Adrenal gland (tissue), 5 donors: ENCODE measurements around the gene PACRG.

Experiments
- POLR2A ChIP-seq, 2 donors: fragments of 450-650 bp; IDR thresholded peaks; one replicate each; pipeline ENCODE4 v1.6.1; 2017; ENCODE audit warnings: antibody characterized with exemption in 2 of 2, mild to moderate bottlenecking in 2 of 2, moderate library complexity in 1 of 2
- TF ChIP-seq, protein P1 (sequence below), 6 experiments: fragments of 450-650 bp in 4 of 6; fragments of 200-600 bp in 2 of 6; sonication (generic) in 1 of 6; IDR thresholded peaks; 1 replicate in 5 of 6; 2 replicates in 1 of 6; pipeline versions ENCODE4 v1.5.1 to v1.8.0; 2016 to 2021; ENCODE audit warnings: antibody characterized with exemption in 6 of 6, mild to moderate bottlenecking in 2 of 6, moderate library complexity in 1 of 6
- donor health status: DM: no; HTN: no; CAD: no.

DNA sequence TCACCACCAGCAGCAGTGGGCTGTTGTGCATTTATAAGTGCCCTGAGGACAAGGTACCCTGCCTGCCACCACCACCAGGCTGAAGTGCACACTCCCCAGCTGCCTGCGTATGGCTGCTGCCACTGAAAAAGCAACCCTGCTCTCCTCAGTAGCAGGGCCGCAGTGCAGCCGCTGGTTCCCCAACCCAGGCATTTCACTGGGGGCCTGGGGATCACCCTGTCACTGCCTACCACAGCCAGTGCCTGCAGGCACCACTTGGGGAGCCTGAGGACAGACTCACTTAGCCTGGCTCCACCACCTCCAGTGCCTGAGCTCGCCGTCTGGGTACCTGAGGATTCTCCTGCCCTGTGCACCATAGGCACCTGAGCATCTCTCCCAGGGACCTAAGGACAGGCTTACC lies 215.6 kb downstream of the PACRG start:
- TF ChIP-seq, protein P1, sequence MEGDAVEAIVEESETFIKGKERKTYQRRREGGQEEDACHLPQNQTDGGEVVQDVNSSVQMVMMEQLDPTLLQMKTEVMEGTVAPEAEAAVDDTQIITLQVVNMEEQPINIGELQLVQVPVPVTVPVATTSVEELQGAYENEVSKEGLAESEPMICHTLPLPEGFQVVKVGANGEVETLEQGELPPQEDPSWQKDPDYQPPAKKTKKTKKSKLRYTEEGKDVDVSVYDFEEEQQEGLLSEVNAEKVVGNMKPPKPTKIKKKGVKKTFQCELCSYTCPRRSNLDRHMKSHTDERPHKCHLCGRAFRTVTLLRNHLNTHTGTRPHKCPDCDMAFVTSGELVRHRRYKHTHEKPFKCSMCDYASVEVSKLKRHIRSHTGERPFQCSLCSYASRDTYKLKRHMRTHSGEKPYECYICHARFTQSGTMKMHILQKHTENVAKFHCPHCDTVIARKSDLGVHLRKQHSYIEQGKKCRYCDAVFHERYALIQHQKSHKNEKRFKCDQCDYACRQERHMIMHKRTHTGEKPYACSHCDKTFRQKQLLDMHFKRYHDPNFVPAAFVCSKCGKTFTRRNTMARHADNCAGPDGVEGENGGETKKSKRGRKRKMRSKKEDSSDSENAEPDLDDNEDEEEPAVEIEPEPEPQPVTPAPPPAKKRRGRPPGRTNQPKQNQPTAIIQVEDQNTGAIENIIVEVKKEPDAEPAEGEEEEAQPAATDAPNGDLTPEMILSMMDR (IDR thresholded peaks at IDR 0.05) = no peak
- no peak for TF ChIP-seq POLR2A (IDR thresholded peaks at IDR 0.05)
